Panc1 (cell line): ENCODE results near the gene FOXF2. TPM values are rescaled to one million over a fixed set of nuclear protein-coding genes. Genes with fewer than 3 reads are reported as not detected.

ENCODE experiments used
- ATAC-seq: fragments of 200-7000 bp; cut with Tn5 transposase; 2 replicates; pipeline ENCODE4 v1.9.1; 2020; ENCODE audit warnings: mild to moderate bottlenecking, moderate library complexity
- BruUV-seq: library from RNA; stranded (reverse); fragments of 400-500 nt; replicated peaks from 2 replicates; lab custom pipeline; 2021; lab: Mats Ljungman, UMichigan
- CTCF ChIA-PET: fragments of 300-600 bp; sonication (Branson Sonifier 250); formaldehyde crosslinking; loops from one replicate; lab custom pipeline; 2022; ENCODE audit warnings: antibody characterized with exemption; lab: Charles Lee
- POLR2A ChIA-PET: fragments of 300-600 bp; sonication (Branson Sonifier 250); formaldehyde crosslinking; loops from one replicate; lab custom pipeline; 2022; ENCODE audit warnings: antibody characterized with exemption; lab: Charles Lee
- DNase-seq: peaks from one replicate; pipeline ENCODE4 v3.0.0-alpha.2; 2010; ENCODE audit warnings: low read depth, low spot score
- H3K27ac ChIP-seq: 2 replicates; pipeline ENCODE4 v1.5.1; 2011; ENCODE audit warnings: mild to moderate bottlenecking, low read length, inconsistent platforms
- H3K27me3 ChIP-seq: fragments of 200-500 bp; sonication (Bioruptor generic); 2 replicates; pipeline ENCODE4 v1.6.0; 2014; ENCODE audit warnings: low read length, inconsistent platforms; ENCODE audit not compliant: control insufficient read depth, insufficient read depth
- H3K36me3 ChIP-seq: fragments of 200-500 bp; sonication (Bioruptor generic); 2 replicates; pipeline ENCODE4 v1.5.1; 2014; ENCODE audit warnings: inconsistent platforms, mild to moderate bottlenecking, low read length, moderate library complexity; ENCODE audit not compliant: control insufficient read depth, insufficient read depth
- H3K4me1 ChIP-seq: 2 replicates; pipeline ENCODE4 v1.5.1; 2011; ENCODE audit warnings: inconsistent platforms, mild to moderate bottlenecking, low read length, moderate library complexity; ENCODE audit not compliant: control insufficient read depth, insufficient read depth
- H3K4me3 ChIP-seq, 2 experiments: 2 replicates each; pipeline ENCODE4 v1.5.1; 2011 to 2012; ENCODE audit warnings: low read depth in 2 of 2, low read length in 2 of 2, mild to moderate bottlenecking in 2 of 2, inconsistent platforms in 1 of 2, moderate library complexity in 1 of 2
- H3K9me3 ChIP-seq: fragments of 200-500 bp; sonication (Bioruptor generic); 2 replicates; pipeline ENCODE4 v1.5.1; 2014; ENCODE audit warnings: low read depth, mild to moderate bottlenecking, inconsistent platforms, low read length, moderate library complexity; ENCODE audit not compliant: control insufficient read depth, insufficient read depth
- POLR2AphosphoS5 ChIP-seq: IDR thresholded peaks from 2 replicates; pipeline ENCODE4 v1.6.1; 2012; ENCODE audit warnings: mild to moderate bottlenecking, low read depth, low read length, moderate library complexity
- SIN3A ChIP-seq: IDR thresholded peaks from 2 replicates; pipeline ENCODE4 v1.6.1; 2012; ENCODE audit warnings: low read depth, mild to moderate bottlenecking, low read length, moderate library complexity, borderline replicate concordance; ENCODE audit not compliant: insufficient read depth
- TCF7L2 ChIP-seq: IDR thresholded peaks from 2 replicates; pipeline ENCODE4 v1.6.1; 2011; ENCODE audit warnings: mild to moderate bottlenecking, low read depth, low read length, inconsistent platforms
- in situ Hi-C: cut with HindIII; loops from 2 replicates; pipeline ENCODE4 v1.10.0; 2016; ENCODE audit warnings: low sequenced_read_pairs, low pct_unique_long_range_greater_than_20kb
- intact Hi-C: fragments of 100-400 bp; cut with micrococcal nuclease; formaldehyde crosslinking; loops from one replicate; pipeline ENCODE4 v1.10.0; 2022; ENCODE audit not compliant: unreplicated experiment
- total RNA-seq: library from RNA; stranded (reverse); gene quantifications from one replicate; pipeline ENCODE4 v1.2.1, GENCODE V29; 2021; ENCODE audit not compliant: unreplicated experiment
- TF ChIP-seq, protein P1 (sequence below), 2 experiments: IDR thresholded peaks; 2 replicates each; pipeline ENCODE4 v1.6.1; 2011 to 2012; ENCODE audit warnings: low read depth in 2 of 2, control low read depth in 1 of 2, low read length in 1 of 2, mild to moderate bottlenecking in 1 of 2, moderate library complexity in 1 of 2; ENCODE audit not compliant: insufficient read depth in 1 of 2
- TF ChIP-seq, protein P2 (sequence below): fragments of 450-650 bp; IDR thresholded peaks from 2 replicates; pipeline ENCODE4 v1.5.1; 2017; ENCODE audit warnings: mild to moderate bottlenecking

The FOXF2 gene
- total RNA-seq, 1 experiment from 2014 or later = 12.7 TPM

DNA sequence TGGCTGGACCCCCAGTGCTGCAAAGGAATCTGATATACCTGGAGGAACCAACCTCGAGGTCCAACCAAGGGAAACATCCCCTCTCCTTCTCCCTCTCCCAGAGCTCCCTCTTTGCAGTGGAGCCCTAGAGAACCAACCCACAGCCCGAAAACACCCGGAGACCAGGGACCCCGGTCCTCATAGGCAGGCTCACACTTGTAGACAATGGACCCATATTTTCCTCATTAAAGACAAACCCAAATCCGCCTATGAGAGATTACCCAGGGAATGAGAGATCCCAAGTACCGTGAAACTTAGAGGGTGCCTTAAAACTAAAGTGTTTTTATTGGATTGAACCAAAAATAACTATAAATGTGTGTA lies 9.6 kb upstream of the FOXF2 start:
- no peaks in the 10 kb centered on the region for H3K27me3 ChIP-seq
- intact Hi-C loops = loop anchor here (5.0 kb wide), 1 partner anchor 582 kb away; no protein-coding TSS in a partner anchor
- H3K9me3 ChIP-seq = no peaks in the 10 kb centered on the region
- in situ Hi-C loops = no loop called here
- peaks cover 10% of the 10 kb centered on the region for H3K4me1 ChIP-seq
- TF ChIP-seq, protein P1, sequence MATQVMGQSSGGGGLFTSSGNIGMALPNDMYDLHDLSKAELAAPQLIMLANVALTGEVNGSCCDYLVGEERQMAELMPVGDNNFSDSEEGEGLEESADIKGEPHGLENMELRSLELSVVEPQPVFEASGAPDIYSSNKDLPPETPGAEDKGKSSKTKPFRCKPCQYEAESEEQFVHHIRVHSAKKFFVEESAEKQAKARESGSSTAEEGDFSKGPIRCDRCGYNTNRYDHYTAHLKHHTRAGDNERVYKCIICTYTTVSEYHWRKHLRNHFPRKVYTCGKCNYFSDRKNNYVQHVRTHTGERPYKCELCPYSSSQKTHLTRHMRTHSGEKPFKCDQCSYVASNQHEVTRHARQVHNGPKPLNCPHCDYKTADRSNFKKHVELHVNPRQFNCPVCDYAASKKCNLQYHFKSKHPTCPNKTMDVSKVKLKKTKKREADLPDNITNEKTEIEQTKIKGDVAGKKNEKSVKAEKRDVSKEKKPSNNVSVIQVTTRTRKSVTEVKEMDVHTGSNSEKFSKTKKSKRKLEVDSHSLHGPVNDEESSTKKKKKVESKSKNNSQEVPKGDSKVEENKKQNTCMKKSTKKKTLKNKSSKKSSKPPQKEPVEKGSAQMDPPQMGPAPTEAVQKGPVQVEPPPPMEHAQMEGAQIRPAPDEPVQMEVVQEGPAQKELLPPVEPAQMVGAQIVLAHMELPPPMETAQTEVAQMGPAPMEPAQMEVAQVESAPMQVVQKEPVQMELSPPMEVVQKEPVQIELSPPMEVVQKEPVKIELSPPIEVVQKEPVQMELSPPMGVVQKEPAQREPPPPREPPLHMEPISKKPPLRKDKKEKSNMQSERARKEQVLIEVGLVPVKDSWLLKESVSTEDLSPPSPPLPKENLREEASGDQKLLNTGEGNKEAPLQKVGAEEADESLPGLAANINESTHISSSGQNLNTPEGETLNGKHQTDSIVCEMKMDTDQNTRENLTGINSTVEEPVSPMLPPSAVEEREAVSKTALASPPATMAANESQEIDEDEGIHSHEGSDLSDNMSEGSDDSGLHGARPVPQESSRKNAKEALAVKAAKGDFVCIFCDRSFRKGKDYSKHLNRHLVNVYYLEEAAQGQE (IDR thresholded peaks at IDR 0.05; ENCODE audit: insufficient read depth in 1 of 2, low read depth in 2 of 2, low read length in 1 of 2) = no peak
- no peak for TF ChIP-seq POLR2AphosphoS5
- BruUV-seq = no TSS peak
- H3K36me3 ChIP-seq = no peaks in the 10 kb centered on the region
- no peak overlapping the region for H3K27ac ChIP-seq
- ATAC-seq (no peak), DNase-seq (no peak)
- POLR2A ChIA-PET = no interaction called here
- no peak overlapping the region for H3K4me3 ChIP-seq
- CTCF ChIA-PET = no interaction called here

DNA sequence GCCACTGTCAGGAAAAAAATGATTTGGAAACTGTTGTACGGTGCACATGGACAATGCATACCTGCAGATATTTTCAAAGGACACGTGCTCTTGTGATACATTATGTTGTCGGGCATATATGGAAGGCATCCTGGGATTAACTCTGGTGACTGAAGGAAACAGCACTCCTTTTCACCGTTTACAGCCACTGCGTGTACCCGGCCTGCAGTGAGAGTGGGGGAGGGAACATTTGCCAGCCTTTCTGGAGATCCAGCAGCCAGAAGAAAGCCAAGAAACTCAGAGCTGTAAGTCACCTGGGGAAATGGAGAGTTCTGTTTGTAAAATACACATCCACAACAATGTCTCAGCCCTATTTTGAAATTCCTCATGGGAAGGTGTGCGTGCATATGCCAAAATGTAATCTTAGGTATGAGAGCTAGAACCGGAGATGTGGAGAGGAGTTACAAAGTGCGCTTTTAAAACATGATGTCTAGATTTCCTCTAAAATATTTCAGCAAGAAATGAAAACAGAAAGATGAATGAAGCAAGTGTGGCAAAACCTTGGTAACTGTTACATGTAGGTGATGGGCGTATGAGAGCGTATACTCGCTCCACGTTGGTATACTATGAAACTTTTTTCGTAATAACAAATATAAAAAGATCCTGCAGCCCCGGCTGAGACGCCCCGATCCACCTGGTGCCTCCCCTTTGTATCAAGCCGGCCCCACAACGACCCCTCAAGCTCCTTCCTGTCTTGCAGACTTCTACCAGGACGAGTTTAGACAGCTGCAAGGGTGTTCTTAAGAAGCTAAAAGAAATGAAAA lies 8.6 kb upstream of the FOXF2 start:
- DNase-seq (no peak), ATAC-seq (no peak)
- Histone ChIP-seq H3K27me3 (no peaks in the 10 kb centered on the region), H3K36me3 (no peaks in the 10 kb centered on the region), H3K4me3 (peak overlapping the region in 1 of 2 experiments; percentile 49; a peak in 2 of 4 replicates), H3K27ac (peak overlapping the region; percentile 23; the same call in 1 of the 2 replicates), H3K9me3 (no peaks in the 10 kb centered on the region), H3K4me1 (peaks cover 10% of the 10 kb centered on the region)
- ChIA-PET POLR2A (no interaction called here), CTCF (interaction anchor here (0.5 to 1.5 kb wide), 9 partner anchors 16 to 584 kb away, joined by 3 to 16 read pairs (median 5); no protein-coding TSS in a partner anchor)
- intact Hi-C loops (loop anchor here (5.0 kb wide), 1 partner anchor 584 kb away; no protein-coding TSS in a partner anchor), in situ Hi-C loops (no loop called here)
- TF ChIP-seq, protein P2, sequence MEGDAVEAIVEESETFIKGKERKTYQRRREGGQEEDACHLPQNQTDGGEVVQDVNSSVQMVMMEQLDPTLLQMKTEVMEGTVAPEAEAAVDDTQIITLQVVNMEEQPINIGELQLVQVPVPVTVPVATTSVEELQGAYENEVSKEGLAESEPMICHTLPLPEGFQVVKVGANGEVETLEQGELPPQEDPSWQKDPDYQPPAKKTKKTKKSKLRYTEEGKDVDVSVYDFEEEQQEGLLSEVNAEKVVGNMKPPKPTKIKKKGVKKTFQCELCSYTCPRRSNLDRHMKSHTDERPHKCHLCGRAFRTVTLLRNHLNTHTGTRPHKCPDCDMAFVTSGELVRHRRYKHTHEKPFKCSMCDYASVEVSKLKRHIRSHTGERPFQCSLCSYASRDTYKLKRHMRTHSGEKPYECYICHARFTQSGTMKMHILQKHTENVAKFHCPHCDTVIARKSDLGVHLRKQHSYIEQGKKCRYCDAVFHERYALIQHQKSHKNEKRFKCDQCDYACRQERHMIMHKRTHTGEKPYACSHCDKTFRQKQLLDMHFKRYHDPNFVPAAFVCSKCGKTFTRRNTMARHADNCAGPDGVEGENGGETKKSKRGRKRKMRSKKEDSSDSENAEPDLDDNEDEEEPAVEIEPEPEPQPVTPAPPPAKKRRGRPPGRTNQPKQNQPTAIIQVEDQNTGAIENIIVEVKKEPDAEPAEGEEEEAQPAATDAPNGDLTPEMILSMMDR = no peak
- TF ChIP-seq SIN3A (no peak), TCF7L2 (no peak), POLR2AphosphoS5 (no peak)
- TF ChIP-seq, protein P1 (IDR thresholded peaks at IDR 0.05; ENCODE audit: insufficient read depth in 1 of 2, low read depth in 2 of 2, low read length in 1 of 2) = no peak
- BruUV-seq = no TSS peak
